IPS-18c (cell line): ENCODE measurements around the gene FLT3LG.
"Not testable (repeated sequence)": the region's sequence is repeated elsewhere in the genome, so short reads cannot be mapped to it uniquely, and the experiment has no call there.

ENCODE experiments used
- H3K4me3 ChIP-seq: 2 replicates; pipeline ENCODE4 v1.7.0; 2013; ENCODE audit warnings: low read depth, mild to moderate bottlenecking, low read length, moderate library complexity; ENCODE audit not compliant: insufficient read depth
- H3K9me3 ChIP-seq: one replicate; pipeline ENCODE4 v1.6.1; 2013; ENCODE audit warnings: mild to moderate bottlenecking, low read length, moderate library complexity; ENCODE audit not compliant: control insufficient read depth, insufficient read depth

FLT3LG gene

DNA sequence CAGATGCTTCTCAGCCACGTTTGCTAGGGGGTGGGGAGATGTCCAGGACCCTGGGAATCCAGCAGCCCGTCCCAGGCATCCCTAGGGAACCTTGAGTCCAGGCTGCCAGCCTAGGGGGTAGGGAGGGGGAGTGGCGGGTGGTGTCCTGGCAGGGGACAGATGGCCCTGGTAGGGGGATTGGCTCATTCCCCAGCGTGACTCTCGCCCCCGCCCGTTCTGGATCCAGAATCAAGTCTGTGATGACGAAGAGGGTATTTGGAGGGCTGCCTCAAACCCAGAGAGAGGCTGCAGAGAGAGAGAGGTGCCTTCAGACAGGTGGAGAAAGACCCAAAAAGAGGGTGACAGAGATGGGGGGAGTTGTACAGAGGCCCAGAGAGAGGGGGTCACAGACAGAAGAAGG, 36.8 kb upstream of the FLT3LG start:
- no peak overlapping the region for H3K4me3 ChIP-seq
- H3K9me3 ChIP-seq: no peaks in the 10 kb centered on the region

DNA sequence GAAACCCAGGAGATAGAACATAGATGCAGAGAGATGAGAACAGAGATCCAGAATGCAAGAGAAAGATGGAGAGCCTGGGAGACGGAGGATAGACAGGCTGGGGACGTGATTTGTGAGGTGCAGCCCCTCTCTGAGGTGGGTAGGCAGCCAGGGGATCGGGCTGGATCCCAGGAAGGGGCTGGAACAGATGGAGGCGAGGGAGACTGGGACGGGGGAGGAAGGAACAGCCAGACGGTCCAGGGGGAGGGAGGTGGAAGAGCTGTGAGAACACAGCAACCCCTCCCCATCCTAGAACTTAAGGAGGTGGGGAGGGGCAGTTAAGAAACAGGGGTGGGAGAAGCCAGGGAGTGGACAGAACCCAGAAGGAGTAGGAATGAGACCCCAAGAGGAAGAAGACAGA, 35.8 kb upstream of the FLT3LG start:
- Histone ChIP-seq H3K4me3 (no peak overlapping the region), H3K9me3 (no peaks in the 10 kb centered on the region)

DNA sequence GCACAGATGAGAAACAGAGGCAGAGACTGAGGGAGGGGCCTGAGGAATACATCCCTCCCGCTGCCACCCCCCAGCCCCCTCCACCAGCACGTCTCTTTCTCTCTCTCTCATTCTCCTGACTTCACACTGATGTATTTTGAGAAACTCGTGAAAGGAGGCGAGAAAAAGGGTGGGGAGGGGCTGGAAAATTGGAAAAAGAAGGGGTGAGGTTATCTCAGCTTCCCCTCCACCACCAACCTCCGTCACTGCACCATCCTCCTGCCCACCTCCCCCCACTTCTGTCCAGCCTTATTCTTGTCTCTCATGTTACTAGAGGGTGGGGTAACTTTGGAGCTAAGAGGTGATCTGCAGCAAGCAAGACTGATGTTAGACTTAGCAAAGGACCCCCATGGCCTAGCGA, 34.2 kb upstream of the FLT3LG start:
- H3K9me3 ChIP-seq: no peaks in the 10 kb centered on the region
- H3K4me3 ChIP-seq: no peak overlapping the region

DNA sequence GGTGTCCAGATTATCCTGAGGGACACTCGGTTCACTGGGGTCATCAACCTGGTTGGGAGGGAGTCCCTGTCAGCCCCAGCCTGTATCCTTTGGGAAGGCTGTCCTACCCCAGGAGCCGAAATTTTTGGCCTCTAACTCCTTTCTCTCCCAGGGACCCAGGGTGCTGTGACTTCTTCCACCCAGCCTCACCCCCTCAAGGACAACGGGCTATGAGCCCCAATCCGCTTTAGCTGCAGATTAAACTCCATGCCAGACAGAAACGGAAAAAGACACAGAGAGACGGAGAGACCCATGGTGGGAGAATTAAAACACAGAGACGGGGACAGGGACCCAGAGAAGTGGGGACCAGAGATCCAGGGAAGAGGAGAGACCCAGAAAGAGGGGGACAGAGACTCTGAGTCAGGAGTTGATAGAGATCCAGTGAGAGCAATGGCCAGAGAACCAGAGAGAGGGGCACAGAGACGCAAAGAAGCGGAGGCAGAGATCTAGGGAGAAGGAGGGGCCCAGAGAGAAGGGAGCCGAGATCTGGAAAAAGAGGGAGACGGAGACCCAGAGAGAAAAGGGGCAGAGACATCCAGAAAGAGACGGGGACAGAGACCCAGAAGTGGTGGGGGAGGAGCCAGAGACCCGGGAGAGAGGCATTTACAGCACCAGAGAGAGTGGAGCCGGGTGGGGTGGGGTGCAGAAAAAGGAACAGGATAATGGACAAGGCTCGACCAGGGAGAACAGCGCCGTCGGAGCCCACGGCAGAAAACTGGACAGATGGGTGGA, 33.4 kb upstream of the FLT3LG start:
- Histone ChIP-seq H3K4me3 (peak overlapping the region; percentile 50), H3K9me3 (no peaks in the 10 kb centered on the region)

DNA sequence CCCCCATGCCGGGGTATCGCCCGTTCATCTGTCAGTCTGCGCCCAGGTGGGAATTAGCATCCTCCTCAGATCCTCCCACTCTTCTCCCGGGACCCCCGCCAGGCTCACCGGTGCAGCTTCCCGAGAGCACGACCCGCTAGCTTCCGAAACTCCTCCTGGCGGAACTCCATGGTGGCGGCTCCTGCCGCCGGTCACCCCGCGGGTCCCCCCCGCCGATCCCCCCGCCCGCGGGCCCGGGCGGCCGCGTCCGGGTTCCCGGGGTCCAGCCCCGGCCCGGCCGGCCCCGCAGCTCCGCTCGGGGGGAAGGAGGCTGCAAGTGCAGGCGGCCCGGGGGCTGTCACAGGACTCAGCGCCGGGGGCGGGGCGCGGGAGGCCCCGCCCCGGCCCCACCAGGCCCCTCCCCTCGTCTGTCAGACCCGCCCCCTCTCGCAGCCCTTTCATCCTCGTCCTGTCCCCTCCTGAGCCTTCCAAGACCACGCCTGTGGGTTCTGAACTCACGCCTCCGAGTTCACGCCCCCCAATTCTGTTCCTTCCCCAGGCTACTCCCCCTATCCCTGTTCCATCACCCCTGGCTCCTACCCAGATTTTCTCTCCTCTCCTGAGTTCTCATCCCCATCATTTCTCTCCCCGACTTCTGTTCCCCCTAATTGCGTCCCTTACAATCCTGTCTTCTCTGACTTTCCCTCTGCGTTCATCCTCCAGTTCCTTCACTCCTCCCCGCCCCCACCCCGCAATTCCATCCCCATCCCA, 32.6 kb upstream of the FLT3LG start, which contains the start of gene SLC17A7:
Gene SLC17A7, minus strand, starts transcription at position 318 of the 750 bp plus-strand sequence. Its CDS starts 148 bp downstream, at position 170.
- no peaks in the 10 kb centered on the region for H3K9me3 ChIP-seq
- peak within 1 kb of the TSS; percentile 50 for H3K4me3 ChIP-seq

DNA sequence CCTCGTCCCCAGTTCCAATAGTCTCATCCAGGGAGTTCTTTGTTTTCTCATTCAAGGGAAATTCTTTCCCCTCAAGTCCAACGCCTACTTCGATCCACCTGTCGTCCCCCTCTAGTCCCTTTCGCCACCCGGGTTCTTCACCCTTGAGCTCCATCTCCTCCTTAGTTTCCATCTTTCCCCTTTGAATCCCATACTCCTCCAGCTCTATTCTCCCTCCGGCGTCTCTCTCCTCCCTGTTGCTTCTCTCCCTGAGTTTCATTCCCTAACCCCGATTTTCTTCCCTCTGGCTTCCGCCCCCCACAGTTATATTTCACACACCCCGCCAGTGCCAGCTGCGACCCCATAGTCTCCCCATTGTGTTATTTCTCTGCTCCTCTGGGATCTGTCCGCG, 32.1 kb upstream of the FLT3LG start:
- Histone ChIP-seq H3K4me3 (peak overlapping the region; percentile 22; the same call in 1 of the 2 replicates), H3K9me3 (no peaks in the 10 kb centered on the region)

DNA sequence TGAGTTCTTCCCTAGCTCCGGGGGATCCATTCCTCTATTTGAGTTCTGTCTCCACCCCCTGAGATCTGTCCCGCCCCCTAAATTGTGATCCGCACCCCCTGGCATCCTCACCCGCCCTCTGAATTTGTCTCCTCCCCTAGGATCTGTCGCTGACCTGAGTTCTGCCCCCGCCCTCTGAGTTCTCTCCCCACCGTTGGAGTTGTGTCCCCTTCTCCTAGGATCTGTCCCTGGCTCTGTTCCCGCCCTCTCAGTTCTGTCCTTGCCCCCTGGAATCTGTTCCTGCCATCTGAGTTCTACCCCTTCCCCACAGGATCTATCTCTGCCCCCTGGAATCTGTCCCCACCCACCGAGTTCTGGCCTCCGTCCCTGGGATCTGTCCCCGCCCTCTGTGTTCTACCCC, 31.7 kb upstream of the FLT3LG start:
- Histone ChIP-seq H3K4me3 (peak overlapping the region; percentile 22), H3K9me3 (no peaks in the 10 kb centered on the region)

DNA sequence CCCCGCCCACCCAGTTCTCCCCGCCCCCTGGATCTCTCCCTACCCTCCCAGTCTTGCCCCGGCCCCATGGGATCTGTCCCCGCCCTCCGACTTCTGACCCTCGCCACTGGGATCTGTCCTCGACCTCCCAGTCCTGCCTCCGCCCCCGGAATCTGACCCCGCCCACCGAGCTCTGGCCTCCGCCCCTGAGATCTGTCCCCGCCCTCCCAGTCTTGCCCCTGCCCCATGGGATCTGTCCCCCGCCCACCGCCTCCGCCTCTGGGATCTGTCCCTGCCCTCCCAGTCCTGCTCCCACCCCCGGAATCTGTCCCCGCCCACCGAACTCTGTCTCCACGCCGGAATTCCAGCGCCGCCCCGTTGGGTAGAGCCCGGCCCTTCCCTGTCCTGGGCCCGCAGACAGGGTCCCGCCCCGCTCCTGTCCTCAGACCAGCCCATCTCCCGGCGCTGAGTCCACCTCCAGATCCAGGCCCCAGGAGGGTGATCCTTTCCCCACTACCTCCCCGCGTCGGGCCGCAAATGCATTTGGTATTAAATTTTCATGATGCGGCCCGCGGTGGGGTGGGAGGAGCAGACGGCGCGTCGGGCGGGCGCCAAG, 31.1 kb upstream of the FLT3LG start:
- H3K4me3 ChIP-seq: peak overlapping the region; percentile 85
- no peaks in the 10 kb centered on the region for H3K9me3 ChIP-seq

DNA sequence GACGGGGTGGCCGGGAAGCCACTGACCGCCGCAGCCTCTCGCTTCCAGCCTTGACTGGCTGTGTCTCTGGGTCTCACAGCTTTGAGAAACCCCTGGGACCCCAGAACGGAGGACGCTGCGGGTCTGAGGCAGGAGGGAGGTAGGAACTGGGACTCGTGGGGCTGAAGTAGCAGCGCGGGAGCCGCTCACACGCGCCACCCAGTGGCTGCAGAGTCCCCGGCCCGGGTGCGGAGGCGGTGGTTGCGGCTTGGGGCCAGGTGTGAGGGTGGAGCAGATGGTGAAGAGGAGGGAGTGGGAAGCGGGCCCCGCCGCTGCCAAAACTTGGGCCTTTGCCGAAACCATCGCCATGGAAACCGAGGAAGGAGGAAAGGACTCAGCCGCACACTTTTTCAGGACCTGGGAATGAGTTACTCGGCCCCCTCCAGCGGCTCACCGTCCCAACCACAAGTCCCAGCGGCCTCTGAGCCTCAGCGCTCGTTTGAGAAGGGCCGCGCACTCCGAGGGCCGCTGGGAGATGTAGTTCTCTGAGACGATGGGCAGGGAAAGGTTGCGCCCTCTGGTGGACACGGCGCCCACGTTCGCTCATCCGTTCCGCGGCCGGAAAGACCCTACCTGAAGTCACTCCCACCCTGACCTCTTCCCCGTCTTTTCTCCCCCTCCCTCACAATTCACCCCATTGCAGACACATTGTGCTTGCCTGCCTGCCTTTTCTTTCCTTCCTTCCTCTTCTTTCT, 30.5 kb upstream of the FLT3LG start:
- Histone ChIP-seq H3K9me3 (no peaks in the 10 kb centered on the region), H3K4me3 (peak overlapping the region; percentile 85)

DNA sequence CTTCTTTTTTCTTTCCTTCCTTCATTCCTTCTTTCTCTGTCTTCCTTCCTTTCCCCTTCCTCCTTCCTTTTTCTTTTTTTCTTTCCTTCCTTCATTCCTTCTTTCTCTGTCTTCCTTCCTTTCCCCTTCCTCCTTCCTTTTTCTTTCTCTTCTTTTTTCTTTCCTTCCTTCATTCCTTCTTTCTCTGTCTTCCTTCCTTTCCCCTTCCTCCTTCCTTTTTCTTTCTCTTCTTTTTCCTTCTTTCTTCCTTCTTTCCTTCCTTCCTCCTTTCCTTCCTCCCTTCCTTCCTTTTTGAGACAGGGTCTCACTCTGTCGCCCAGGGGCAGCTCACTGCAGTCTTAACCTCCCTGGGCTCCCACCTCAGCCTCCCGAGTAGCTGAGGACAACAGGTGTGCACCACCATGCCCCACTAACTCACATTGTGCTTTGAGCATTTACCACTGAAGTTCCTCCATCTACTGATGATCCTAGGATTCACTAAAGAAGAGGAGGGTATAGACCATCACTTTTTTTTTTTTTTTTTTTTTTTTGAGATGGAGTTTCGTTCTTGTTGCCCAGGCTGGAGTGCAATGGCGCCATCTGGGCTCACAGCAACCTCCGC, 29.8 kb upstream of the FLT3LG start:
- not testable (repeated sequence) for H3K4me3 ChIP-seq, H3K9me3 ChIP-seq

DNA sequence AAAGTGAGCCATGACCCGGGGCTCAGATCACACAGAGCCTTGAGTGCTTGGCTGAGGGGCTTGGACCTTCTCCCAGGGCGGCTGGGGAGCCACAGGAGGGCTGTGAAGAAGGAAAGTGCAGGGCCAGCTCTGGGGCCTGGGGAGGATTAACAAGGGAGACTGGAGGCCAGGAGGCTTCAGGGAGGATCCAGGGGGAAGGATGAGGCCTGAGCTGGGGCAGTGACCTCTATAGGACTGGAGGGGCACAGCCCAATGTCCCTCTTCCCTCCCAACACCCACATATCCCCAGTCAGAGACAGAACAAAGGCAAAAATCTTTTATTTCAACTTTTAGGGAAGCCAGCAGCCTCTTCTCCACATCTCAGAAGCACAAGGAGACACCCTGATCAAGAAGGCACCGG, 28.0 kb upstream of the FLT3LG start:
- H3K4me3 ChIP-seq: no peak overlapping the region
- H3K9me3 ChIP-seq: no peaks in the 10 kb centered on the region

DNA sequence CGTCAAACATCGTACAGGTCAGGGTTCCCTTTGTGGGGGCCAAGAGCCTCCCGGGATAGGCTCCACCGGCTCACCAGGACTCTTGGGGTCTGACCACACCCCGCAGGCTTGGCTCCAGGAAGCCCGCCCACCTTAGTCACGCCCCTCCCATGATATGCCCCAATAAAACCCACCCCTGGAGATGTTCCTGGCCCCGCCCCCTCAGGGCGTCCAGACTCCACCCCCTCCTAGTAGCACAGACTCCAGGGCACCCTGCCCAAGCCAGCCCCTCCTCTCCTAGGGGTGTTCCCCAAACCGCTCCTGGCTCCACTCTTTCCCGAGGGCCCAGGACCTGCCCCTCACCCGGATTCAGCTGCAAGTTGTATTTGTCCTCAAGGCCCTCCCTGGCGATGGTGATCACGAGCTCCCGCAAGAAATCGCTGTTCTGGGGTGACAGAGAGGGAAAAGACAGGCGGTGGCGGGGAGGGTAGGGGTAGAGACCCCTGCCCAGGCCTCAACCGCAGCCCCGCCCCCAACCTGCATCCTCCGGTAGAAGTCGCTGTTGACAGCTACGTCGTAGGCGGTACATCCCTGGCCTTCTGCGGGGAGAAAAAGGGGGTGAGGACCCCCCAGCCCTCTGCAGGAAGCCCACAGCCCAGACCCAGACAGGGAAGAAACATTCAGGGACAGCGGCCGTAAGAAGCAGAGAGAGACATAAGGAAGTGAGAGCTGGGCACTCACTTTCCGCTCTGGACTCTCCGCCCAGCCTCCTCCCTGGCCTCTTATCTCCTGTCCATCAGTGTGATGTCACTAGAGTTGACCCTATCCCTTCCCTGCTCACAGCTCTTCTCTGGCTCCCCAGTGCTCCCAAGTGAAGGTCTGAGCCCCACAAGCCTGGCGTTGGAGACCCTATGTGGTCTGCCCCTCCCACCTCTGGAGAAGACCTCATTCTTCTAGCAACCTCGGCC, 26.3 kb upstream of the FLT3LG start:
- Histone ChIP-seq H3K4me3 (no peak overlapping the region), H3K9me3 (no peaks in the 10 kb centered on the region)

DNA sequence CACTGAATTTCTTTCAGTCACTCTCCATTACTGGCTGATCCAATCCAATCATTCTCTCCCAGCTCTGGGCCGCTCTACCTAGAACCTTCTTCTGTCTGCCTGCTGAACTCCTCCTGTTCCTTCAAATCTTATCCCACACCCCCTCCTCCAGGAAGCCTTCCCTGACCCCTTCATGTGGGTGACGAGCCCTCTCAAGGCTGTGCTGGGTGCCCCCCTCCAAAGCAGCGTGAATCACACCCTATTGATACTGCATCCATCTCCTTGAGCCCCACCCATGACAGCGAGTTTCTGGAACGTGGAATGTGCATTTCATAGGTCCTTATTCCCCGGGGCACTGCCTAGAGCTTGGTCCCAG, 25.6 kb upstream of the FLT3LG start:
- Histone ChIP-seq H3K4me3 (no peak overlapping the region), H3K9me3 (no peaks in the 10 kb centered on the region)

DNA sequence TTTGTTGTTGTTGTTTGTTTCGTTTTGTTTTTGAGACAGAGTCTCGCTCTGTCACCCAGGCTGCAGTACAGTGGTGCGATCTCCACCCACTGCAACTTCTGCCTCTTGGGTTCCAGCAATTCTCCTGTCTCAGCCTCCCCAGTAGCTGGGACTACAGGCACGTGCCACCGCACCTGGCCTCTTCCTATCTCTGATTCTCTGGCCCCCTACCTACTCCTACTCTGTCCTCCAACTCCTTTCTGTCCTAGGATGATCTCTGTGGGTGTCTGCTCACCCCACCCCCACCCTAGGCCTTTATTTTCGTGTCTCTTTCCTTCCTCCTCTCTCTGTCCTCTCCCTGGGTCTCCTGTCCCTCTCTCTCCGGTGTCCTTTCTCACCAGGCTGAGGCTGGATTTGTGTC, 23.6 kb upstream of the FLT3LG start:
- peak overlapping the region; percentile 71 for H3K4me3 ChIP-seq
- no peaks in the 10 kb centered on the region for H3K9me3 ChIP-seq

DNA sequence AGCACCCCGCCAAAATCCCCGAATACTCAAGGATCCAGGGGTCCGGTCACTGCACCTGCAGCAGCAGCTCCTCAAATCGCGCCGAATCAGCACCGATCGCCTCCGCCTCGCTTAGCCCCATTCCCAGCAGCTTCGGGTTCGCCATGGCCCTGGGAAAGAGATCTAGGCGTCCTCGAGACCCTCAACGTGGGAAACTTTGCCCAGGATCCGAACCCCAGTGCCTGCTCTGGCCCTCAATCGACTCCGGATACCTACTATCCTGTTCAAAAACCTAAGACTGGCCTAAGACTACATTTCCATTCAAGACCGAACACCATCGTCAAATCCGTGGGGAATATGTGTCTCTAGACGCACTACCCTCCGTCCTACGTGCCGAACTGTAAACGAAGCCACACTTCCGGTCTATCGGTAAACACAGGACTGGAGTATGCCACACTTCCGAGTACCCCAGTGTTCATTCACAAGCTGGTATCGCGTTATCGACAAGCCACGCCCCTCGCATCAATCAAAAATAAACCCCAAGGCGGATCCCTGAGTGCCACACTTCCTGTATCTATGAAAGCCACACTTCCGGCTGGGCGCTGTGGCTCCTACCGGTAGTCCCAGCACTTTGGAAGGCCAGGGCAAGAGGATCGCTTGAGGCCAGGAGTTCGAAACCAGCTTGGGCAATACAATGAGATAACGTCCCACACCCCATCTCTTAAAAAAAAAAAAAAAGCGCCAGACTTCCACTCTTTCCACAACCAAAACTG, 22.4 kb upstream of the FLT3LG start, which contains the start of gene PIH1D1:
Gene PIH1D1, minus strand, starts transcription at position 385 of the 752 bp plus-strand sequence. Its CDS starts 240 bp downstream, at position 145.
- Histone ChIP-seq H3K4me3 (peak within 1 kb of the TSS; percentile 71), H3K9me3 (no peaks in the 10 kb centered on the region)
